WTC11 (cell line): ENCODE data around the gene TNFRSF13B. TPM values are rescaled to one million over a fixed set of nuclear protein-coding genes. Genes with fewer than 3 reads are reported as not detected.

Source experiments
- ATAC-seq: fragments of 200-7000 bp; cut with Tn5 transposase; 2 replicates; pipeline ENCODE4 v1.10.0; 2021; ENCODE audit warnings: mild to moderate bottlenecking, moderate library complexity
- CTCF ChIA-PET: fragments of 300-600 bp; sonication (Branson Sonifier 250); formaldehyde crosslinking; loops from one replicate; lab custom pipeline; 2021; ENCODE audit warnings: antibody characterized with exemption; lab: Charles Lee
- POLR2A ChIA-PET: fragments of 350-600 bp; sonication (Branson Sonifier 250); formaldehyde crosslinking; loops from one replicate; lab custom pipeline; 2021; ENCODE audit warnings: antibody characterized with exemption; lab: Charles Lee
- DNase-seq: peaks from one replicate; pipeline ENCODE4 v3.0.0; 2021; ENCODE audit warnings: low spot score
- H3K27ac Mint-ChIP-seq: 2 replicates; pipeline ENCODE4 v1.8.0; 2021; ENCODE audit warnings: mixed read lengths
- H3K27me3 Mint-ChIP-seq: 2 replicates; pipeline ENCODE4 v1.8.0; 2021; ENCODE audit warnings: low read depth, mild to moderate bottlenecking, moderate library complexity, mixed read lengths
- H3K36me3 Mint-ChIP-seq: 2 replicates; pipeline ENCODE4 v1.8.0; 2021; ENCODE audit warnings: mixed read lengths
- H3K4me1 Mint-ChIP-seq: 2 replicates; pipeline ENCODE4 v1.8.0; 2022; ENCODE audit warnings: mixed read lengths
- H3K4me3 Mint-ChIP-seq: 2 replicates; pipeline ENCODE4 v1.8.0; 2021; ENCODE audit warnings: mild to moderate bottlenecking, moderate library complexity, mixed read lengths
- H3K9me3 Mint-ChIP-seq: 2 replicates; pipeline ENCODE4 v1.8.0; 2021; ENCODE audit warnings: mixed read lengths
- CREB1 ChIP-seq: sonication (generic); formaldehyde crosslinking; IDR thresholded peaks from 2 replicates; pipeline ENCODE4 v1.8.0; 2023; ENCODE audit warnings: mild to moderate bottlenecking, missing genetic modification reagents
- CREM ChIP-seq: sonication (generic); formaldehyde crosslinking; IDR thresholded peaks from 2 replicates; pipeline ENCODE4 v1.8.1; 2022; ENCODE audit warnings: mild to moderate bottlenecking, missing genetic modification reagents, moderate library complexity
- IRF2 ChIP-seq: sonication (generic); formaldehyde crosslinking; IDR thresholded peaks from 2 replicates; pipeline ENCODE4 v1.8.0; 2022; ENCODE audit warnings: low read depth, missing genetic modification reagents, borderline replicate concordance
- JAZF1 ChIP-seq: fragments of 250-450 bp; sonication (Bioruptor Pico); IDR thresholded peaks from 2 replicates; pipeline ENCODE4 v1.9.0; 2021; ENCODE audit warnings: moderate library complexity, mild to moderate bottlenecking, inconsistent platforms
- MYBL2 ChIP-seq: sonication (generic); formaldehyde crosslinking; IDR thresholded peaks from 2 replicates; pipeline ENCODE4 v1.8.1; 2023; ENCODE audit warnings: mild to moderate bottlenecking, moderate library complexity, missing genetic modification reagents
- NR1H2 ChIP-seq: sonication (generic); formaldehyde crosslinking; IDR thresholded peaks from 2 replicates; pipeline ENCODE4 v1.9.0; 2021; ENCODE audit warnings: mild to moderate bottlenecking, moderate library complexity, missing genetic modification reagents
- NR2C2 ChIP-seq: sonication (generic); formaldehyde crosslinking; IDR thresholded peaks from 2 replicates; pipeline ENCODE4 v1.8.0; 2022; ENCODE audit warnings: mild to moderate bottlenecking, missing genetic modification reagents
- PRRX2 ChIP-seq: fragments of 250-450 bp; sonication (Bioruptor Pico); IDR thresholded peaks from 2 replicates; pipeline ENCODE4 v1.8.0; 2021; ENCODE audit warnings: mild to moderate bottlenecking
- RORB ChIP-seq: fragments of 250-450 bp; sonication (Bioruptor Pico); IDR thresholded peaks from 2 replicates; pipeline ENCODE4 v1.9.0; 2021; ENCODE audit warnings: mild to moderate bottlenecking
- SMAD3 ChIP-seq: sonication (generic); formaldehyde crosslinking; IDR thresholded peaks from 2 replicates; pipeline ENCODE4 v1.8.0; 2022; ENCODE audit warnings: missing genetic modification reagents, mild to moderate bottlenecking, borderline replicate concordance
- TEAD1 ChIP-seq: sonication (generic); formaldehyde crosslinking; IDR thresholded peaks from 2 replicates; pipeline ENCODE4 v1.8.0; 2022; ENCODE audit warnings: mild to moderate bottlenecking, missing genetic modification reagents
- TEAD4 ChIP-seq: sonication (generic); formaldehyde crosslinking; IDR thresholded peaks from 2 replicates; pipeline ENCODE4 v1.8.0; 2022; ENCODE audit warnings: mild to moderate bottlenecking, missing genetic modification reagents
- TP53 ChIP-seq: sonication (generic); formaldehyde crosslinking; IDR thresholded peaks from 2 replicates; pipeline ENCODE4 v1.8.1; 2023; ENCODE audit warnings: mild to moderate bottlenecking, missing genetic modification reagents
- ZNF138 ChIP-seq: sonication (generic); formaldehyde crosslinking; conservative IDR thresholded peaks from 2 replicates; pipeline ENCODE4 v1.8.1; 2022; ENCODE audit warnings: mild to moderate bottlenecking, moderate library complexity, missing genetic modification reagents
- ZNF671 ChIP-seq: fragments of 250-450 bp; sonication (Bioruptor Pico); IDR thresholded peaks from 2 replicates; pipeline ENCODE4 v1.8.0; 2021; ENCODE audit warnings: mild to moderate bottlenecking
- total RNA-seq: library from RNA; stranded (reverse); gene quantifications from 3 replicates; pipeline ENCODE4 v1.2.3, GENCODE V29; 2021
- TF ChIP-seq, protein P1 (sequence below): sonication (generic); formaldehyde crosslinking; IDR thresholded peaks from 2 replicates; pipeline ENCODE4 v1.8.1; 2023; ENCODE audit warnings: mild to moderate bottlenecking, missing genetic modification reagents
- TF ChIP-seq, protein P2 (sequence below): fragments of 200-600 bp; IDR thresholded peaks from 2 replicates; pipeline ENCODE4 v1.8.0; 2022; ENCODE audit warnings: antibody characterized with exemption
- TF ChIP-seq, protein P3 (sequence below): fragments of 250-450 bp; sonication (Bioruptor Pico); IDR thresholded peaks from 2 replicates; pipeline ENCODE4 v1.9.0; 2021; ENCODE audit warnings: mild to moderate bottlenecking
- TF ChIP-seq, protein P4 (sequence below): fragments of 250-450 bp; sonication (Bioruptor Pico); IDR thresholded peaks from 2 replicates; pipeline ENCODE4 v1.9.0; 2021; ENCODE audit warnings: mild to moderate bottlenecking, borderline replicate concordance

The TNFRSF13B gene
- total RNA-seq, 1 experiment from 2014 or later, result not detected

DNA sequence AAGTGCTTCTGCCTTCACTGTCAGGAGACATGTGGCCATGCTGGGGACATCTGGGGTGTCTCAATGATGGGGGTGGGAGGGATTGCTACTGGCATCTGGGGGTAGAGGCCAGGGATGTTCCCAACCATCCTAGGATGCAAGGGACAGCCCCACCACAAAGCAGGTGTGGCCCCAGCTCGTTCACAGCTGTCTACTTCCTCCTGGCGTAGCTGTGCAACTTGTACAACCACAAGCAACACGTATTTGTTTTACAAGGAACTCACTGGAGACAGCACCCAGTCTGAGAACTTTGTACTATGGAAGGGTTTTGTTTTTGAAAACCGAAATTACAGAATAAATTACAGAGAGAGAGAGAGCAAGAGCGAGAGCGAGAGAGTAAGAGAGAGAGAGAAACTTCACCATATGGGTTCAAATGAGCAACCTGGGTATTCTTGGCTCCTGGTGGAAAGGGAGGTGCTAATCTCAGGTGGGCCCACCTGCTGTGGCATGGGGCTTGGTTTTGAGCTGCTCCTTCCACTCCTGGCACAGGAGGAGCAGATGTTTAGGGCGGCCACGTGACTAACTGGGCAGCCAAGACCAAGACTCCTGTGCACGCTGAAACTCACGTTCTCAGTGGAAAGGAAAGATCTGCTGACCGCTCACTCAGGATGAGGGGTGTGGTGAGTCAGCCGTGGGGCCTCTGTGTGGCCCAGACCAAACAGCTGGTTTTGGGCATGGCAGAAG is 17.5 kb upstream of the TNFRSF13B start:
- H3K36me3 Mint-ChIP-seq, result no peaks in the 10 kb centered on the region
- TF ChIP-seq NR1H2 (no peak), SMAD3 (CRISPR knock-in tag) (no peak)
- TF ChIP-seq, all 79 proteins: peak for 0
- Mint-ChIP-seq H3K4me3 (no peak overlapping the region), H3K27ac (no peak overlapping the region), H3K9me3 (peaks cover 4% of the 10 kb centered on the region), H3K27me3 (no peaks in the 10 kb centered on the region), H3K4me1 (no peaks in the 10 kb centered on the region)
- CTCF ChIA-PET, result interaction anchor here (1.0 kb wide), 1 partner anchor 49 kb away, joined by 3 read pairs; no protein-coding TSS in a partner anchor
- POLR2A ChIA-PET, result no interaction called here
- no peak for DNase-seq
- no peak for ATAC-seq

DNA sequence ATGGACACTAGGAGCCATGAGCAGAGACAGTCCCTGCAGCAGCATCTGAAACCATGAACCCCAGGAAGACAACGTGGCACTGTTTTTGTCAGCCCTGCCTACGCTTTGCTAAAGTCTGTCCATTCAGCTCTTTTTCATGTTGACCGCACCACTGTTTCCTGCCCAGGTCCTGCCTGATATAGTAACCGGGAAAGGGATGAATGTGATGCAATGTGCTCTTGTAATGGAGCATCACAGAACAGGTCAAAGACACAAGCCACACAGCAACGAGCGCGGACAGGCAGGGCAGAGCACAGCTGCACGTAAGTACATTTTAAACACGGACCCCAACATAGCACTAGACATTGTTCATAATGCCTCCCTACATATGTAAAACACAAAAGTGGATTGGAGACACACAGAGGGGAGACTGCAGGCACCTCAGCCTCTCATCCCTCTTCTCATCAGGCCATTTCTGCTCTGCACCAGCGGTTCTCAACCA is 16.9 kb upstream of the TNFRSF13B start:
- ChIA-PET POLR2A (interaction anchor here (0.6 kb wide), 1 partner anchor 10 kb away, joined by 3 read pairs; no protein-coding TSS in a partner anchor), CTCF (interaction anchor here (0.5 to 1.0 kb wide), 2 partner anchors 48 to 77 kb away, joined by 3 to 4 read pairs; no protein-coding TSS in a partner anchor)
- no peak overlapping the region for H3K4me3 Mint-ChIP-seq
- no peak for DNase-seq
- H3K4me1 Mint-ChIP-seq, result no peaks in the 10 kb centered on the region
- H3K27me3 Mint-ChIP-seq, result no peaks in the 10 kb centered on the region
- no peaks in the 10 kb centered on the region for H3K9me3 Mint-ChIP-seq
- ATAC-seq, result no peak
- H3K36me3 Mint-ChIP-seq, result no peaks in the 10 kb centered on the region
- no peak overlapping the region for H3K27ac Mint-ChIP-seq
- TF ChIP-seq JAZF1 (no peak), MYBL2 (CRISPR knock-in tag) (no peak)
- TF ChIP-seq, protein P1, sequence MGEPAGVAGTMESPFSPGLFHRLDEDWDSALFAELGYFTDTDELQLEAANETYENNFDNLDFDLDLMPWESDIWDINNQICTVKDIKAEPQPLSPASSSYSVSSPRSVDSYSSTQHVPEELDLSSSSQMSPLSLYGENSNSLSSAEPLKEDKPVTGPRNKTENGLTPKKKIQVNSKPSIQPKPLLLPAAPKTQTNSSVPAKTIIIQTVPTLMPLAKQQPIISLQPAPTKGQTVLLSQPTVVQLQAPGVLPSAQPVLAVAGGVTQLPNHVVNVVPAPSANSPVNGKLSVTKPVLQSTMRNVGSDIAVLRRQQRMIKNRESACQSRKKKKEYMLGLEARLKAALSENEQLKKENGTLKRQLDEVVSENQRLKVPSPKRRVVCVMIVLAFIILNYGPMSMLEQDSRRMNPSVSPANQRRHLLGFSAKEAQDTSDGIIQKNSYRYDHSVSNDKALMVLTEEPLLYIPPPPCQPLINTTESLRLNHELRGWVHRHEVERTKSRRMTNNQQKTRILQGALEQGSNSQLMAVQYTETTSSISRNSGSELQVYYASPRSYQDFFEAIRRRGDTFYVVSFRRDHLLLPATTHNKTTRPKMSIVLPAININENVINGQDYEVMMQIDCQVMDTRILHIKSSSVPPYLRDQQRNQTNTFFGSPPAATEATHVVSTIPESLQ (CRISPR knock-in tag), result no peak

DNA sequence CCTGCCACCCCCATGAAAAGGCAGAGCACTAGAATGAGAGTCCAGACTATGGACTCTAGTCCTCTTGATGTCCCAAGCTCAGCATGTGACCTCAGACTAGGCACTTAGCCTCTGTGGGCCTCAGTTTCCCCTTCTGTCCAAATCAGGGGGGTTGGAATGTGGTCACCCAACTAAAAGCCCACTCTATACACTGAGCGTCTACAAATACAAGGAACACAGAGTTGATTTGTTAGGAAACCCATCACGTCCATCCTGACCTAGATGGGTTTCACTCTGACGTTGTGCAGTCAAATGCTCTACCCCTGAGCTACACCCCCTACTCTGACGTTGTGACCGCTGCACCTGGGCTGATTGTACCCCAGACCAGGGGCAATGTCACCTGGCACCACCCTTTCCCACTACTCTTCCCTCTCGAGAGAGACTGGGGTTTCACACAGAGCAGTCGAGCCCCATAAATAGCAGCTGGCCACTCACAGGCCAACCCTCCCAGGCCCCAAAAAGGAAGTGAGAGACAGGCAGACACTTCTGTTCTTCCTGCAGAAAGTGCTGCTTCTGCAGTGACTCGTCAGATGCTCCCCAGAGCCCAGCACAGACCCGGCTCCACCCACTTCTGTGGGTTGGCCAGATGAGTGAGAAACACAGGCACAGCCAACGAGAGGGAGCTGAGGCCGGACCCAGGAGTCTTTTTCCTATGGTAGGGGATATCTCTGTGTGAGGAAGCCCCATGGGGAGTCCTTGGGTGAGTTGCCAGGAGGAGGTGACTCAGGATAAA is 16.1 kb upstream of the TNFRSF13B start:
- H3K27ac Mint-ChIP-seq, result no peak overlapping the region
- CTCF ChIA-PET, result interaction anchor here (0.5 to 1.0 kb wide), 2 partner anchors 48 to 77 kb away, joined by 3 to 4 read pairs; no protein-coding TSS in a partner anchor
- POLR2A ChIA-PET, result interaction anchor here (0.6 kb wide), 1 partner anchor 11 kb away, joined by 3 read pairs; no protein-coding TSS in a partner anchor
- no peaks in the 10 kb centered on the region for H3K27me3 Mint-ChIP-seq
- DNase-seq, result no peak
- no peak overlapping the region for H3K4me3 Mint-ChIP-seq
- no peaks in the 10 kb centered on the region for H3K9me3 Mint-ChIP-seq
- no peaks in the 10 kb centered on the region for H3K36me3 Mint-ChIP-seq
- H3K4me1 Mint-ChIP-seq, result no peaks in the 10 kb centered on the region
- peak; percentile 70 for ATAC-seq
- TF ChIP-seq ZNF671 (CRISPR knock-in tag), result no peak
- no peak for TF ChIP-seq TEAD1 (CRISPR knock-in tag)
- TF ChIP-seq, protein P2, sequence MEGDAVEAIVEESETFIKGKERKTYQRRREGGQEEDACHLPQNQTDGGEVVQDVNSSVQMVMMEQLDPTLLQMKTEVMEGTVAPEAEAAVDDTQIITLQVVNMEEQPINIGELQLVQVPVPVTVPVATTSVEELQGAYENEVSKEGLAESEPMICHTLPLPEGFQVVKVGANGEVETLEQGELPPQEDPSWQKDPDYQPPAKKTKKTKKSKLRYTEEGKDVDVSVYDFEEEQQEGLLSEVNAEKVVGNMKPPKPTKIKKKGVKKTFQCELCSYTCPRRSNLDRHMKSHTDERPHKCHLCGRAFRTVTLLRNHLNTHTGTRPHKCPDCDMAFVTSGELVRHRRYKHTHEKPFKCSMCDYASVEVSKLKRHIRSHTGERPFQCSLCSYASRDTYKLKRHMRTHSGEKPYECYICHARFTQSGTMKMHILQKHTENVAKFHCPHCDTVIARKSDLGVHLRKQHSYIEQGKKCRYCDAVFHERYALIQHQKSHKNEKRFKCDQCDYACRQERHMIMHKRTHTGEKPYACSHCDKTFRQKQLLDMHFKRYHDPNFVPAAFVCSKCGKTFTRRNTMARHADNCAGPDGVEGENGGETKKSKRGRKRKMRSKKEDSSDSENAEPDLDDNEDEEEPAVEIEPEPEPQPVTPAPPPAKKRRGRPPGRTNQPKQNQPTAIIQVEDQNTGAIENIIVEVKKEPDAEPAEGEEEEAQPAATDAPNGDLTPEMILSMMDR, result no peak
- TF ChIP-seq TEAD4 (CRISPR knock-in tag), result no peak
- TF ChIP-seq TP53 (CRISPR knock-in tag), result no peak
- TF ChIP-seq ZNF138 (CRISPR knock-in tag), result no peak
- no peak for TF ChIP-seq CREB1 (CRISPR knock-in tag)
- TF ChIP-seq CREM (CRISPR knock-in tag), result no peak
- TF ChIP-seq NR2C2 (CRISPR knock-in tag), result no peak
- TF ChIP-seq, protein P3, sequence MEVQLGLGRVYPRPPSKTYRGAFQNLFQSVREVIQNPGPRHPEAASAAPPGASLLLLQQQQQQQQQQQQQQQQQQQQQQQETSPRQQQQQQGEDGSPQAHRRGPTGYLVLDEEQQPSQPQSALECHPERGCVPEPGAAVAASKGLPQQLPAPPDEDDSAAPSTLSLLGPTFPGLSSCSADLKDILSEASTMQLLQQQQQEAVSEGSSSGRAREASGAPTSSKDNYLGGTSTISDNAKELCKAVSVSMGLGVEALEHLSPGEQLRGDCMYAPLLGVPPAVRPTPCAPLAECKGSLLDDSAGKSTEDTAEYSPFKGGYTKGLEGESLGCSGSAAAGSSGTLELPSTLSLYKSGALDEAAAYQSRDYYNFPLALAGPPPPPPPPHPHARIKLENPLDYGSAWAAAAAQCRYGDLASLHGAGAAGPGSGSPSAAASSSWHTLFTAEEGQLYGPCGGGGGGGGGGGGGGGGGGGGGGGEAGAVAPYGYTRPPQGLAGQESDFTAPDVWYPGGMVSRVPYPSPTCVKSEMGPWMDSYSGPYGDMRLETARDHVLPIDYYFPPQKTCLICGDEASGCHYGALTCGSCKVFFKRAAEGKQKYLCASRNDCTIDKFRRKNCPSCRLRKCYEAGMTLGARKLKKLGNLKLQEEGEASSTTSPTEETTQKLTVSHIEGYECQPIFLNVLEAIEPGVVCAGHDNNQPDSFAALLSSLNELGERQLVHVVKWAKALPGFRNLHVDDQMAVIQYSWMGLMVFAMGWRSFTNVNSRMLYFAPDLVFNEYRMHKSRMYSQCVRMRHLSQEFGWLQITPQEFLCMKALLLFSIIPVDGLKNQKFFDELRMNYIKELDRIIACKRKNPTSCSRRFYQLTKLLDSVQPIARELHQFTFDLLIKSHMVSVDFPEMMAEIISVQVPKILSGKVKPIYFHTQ (CRISPR knock-in tag), result no peak
- TF ChIP-seq, protein P4, sequence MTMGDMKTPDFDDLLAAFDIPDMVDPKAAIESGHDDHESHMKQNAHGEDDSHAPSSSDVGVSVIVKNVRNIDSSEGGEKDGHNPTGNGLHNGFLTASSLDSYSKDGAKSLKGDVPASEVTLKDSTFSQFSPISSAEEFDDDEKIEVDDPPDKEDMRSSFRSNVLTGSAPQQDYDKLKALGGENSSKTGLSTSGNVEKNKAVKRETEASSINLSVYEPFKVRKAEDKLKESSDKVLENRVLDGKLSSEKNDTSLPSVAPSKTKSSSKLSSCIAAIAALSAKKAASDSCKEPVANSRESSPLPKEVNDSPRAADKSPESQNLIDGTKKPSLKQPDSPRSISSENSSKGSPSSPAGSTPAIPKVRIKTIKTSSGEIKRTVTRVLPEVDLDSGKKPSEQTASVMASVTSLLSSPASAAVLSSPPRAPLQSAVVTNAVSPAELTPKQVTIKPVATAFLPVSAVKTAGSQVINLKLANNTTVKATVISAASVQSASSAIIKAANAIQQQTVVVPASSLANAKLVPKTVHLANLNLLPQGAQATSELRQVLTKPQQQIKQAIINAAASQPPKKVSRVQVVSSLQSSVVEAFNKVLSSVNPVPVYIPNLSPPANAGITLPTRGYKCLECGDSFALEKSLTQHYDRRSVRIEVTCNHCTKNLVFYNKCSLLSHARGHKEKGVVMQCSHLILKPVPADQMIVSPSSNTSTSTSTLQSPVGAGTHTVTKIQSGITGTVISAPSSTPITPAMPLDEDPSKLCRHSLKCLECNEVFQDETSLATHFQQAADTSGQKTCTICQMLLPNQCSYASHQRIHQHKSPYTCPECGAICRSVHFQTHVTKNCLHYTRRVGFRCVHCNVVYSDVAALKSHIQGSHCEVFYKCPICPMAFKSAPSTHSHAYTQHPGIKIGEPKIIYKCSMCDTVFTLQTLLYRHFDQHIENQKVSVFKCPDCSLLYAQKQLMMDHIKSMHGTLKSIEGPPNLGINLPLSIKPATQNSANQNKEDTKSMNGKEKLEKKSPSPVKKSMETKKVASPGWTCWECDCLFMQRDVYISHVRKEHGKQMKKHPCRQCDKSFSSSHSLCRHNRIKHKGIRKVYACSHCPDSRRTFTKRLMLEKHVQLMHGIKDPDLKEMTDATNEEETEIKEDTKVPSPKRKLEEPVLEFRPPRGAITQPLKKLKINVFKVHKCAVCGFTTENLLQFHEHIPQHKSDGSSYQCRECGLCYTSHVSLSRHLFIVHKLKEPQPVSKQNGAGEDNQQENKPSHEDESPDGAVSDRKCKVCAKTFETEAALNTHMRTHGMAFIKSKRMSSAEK, result no peak
- TF ChIP-seq IRF2 (CRISPR knock-in tag), result no peak
- no peak for TF ChIP-seq PRRX2
- TF ChIP-seq RORB (CRISPR knock-in tag), result no peak
